ENCODE measurements around the gene AGK. TPM values are rescaled to one million over a fixed set of nuclear protein-coding genes. Genes with fewer than 3 reads are reported as not detected.

The AGK gene
- total RNA-seq, 1 experiment from 2014 or later = 32.2 TPM

DNA sequence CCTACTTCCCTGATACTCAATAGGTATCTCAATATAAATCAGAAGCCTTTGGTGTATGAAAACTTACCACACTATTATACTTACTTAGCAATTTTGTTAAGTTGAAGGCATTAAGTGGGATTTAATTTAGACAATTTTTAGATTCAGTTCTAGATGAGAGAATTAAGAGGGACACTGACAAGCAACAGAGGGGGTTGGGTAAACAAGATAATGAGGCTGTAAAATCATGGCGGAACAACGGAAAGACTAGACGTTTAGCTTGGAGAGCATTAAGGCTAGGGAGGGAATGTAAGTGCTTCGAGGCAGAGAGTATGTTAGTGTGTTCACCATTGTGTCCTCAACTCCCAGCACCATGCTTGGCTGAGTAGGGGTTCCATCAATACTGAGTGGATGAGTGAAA is 79.4 kb downstream of the AGK start:
- ChIA-PET CTCF (no interaction called here), POLR2A (no interaction called here)
- no peak for ATAC-seq
- no peak for DNase-seq (ENCODE audit: low spot score)
- no peaks in the 10 kb centered on the region for H3K4me1 Mint-ChIP-seq
- no peaks in the 10 kb centered on the region for H3K9me3 Mint-ChIP-seq
- H3K4me3 Mint-ChIP-seq = no peak overlapping the region
- H3K27ac Mint-ChIP-seq = no peak overlapping the region
- H3K36me3 Mint-ChIP-seq = peaks cover 5% of the 10 kb centered on the region; the same call in 1 of the 2 replicates
- no peaks in the 10 kb centered on the region for H3K27me3 Mint-ChIP-seq (ENCODE audit: low read depth)
- TF ChIP-seq ZNF671 (CRISPR knock-in tag; IDR thresholded peaks at IDR 0.05) (no peak), NR2C2 (CRISPR knock-in tag; IDR thresholded peaks at IDR 0.05) (no peak), ZNF281 (CRISPR knock-in tag; IDR thresholded peaks at IDR 0.05) (no peak), FOXK1 (CRISPR knock-in tag; IDR thresholded peaks at IDR 0.05) (no peak), TEAD4 (CRISPR knock-in tag; IDR thresholded peaks at IDR 0.05) (no peak), SMAD3 (CRISPR knock-in tag; IDR thresholded peaks at IDR 0.05; ENCODE audit: borderline replicate concordance) (no peak), MXD4 (CRISPR knock-in tag; IDR thresholded peaks at IDR 0.05; ENCODE audit: borderline replicate concordance) (no peak), NFATC4 (CRISPR knock-in tag; IDR thresholded peaks at IDR 0.05) (no peak), NR3C1 (CRISPR knock-in tag; conservative IDR thresholded peaks at IDR 0.05; ENCODE audit: low read depth) (no peak), ETV6 (CRISPR knock-in tag; IDR thresholded peaks at IDR 0.05) (no peak), FOXJ3 (CRISPR knock-in tag; IDR thresholded peaks at IDR 0.05; ENCODE audit: borderline replicate concordance) (no peak), FOXP1 (CRISPR knock-in tag; IDR thresholded peaks at IDR 0.05; ENCODE audit: borderline replicate concordance) (no peak), ZNF317 (CRISPR knock-in tag; IDR thresholded peaks at IDR 0.05; ENCODE audit: borderline replicate concordance, low read depth) (no peak), ZBTB21 (CRISPR knock-in tag; IDR thresholded peaks at IDR 0.05; ENCODE audit: borderline replicate concordance) (no peak)
- TF ChIP-seq, protein P1, sequence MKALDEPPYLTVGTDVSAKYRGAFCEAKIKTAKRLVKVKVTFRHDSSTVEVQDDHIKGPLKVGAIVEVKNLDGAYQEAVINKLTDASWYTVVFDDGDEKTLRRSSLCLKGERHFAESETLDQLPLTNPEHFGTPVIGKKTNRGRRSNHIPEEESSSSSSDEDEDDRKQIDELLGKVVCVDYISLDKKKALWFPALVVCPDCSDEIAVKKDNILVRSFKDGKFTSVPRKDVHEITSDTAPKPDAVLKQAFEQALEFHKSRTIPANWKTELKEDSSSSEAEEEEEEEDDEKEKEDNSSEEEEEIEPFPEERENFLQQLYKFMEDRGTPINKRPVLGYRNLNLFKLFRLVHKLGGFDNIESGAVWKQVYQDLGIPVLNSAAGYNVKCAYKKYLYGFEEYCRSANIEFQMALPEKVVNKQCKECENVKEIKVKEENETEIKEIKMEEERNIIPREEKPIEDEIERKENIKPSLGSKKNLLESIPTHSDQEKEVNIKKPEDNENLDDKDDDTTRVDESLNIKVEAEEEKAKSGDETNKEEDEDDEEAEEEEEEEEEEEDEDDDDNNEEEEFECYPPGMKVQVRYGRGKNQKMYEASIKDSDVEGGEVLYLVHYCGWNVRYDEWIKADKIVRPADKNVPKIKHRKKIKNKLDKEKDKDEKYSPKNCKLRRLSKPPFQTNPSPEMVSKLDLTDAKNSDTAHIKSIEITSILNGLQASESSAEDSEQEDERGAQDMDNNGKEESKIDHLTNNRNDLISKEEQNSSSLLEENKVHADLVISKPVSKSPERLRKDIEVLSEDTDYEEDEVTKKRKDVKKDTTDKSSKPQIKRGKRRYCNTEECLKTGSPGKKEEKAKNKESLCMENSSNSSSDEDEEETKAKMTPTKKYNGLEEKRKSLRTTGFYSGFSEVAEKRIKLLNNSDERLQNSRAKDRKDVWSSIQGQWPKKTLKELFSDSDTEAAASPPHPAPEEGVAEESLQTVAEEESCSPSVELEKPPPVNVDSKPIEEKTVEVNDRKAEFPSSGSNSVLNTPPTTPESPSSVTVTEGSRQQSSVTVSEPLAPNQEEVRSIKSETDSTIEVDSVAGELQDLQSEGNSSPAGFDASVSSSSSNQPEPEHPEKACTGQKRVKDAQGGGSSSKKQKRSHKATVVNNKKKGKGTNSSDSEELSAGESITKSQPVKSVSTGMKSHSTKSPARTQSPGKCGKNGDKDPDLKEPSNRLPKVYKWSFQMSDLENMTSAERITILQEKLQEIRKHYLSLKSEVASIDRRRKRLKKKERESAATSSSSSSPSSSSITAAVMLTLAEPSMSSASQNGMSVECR (CRISPR knock-in tag; IDR thresholded peaks at IDR 0.05; ENCODE audit: borderline replicate concordance) = no peak

GRCh38 chr7:141631525-141631924 is 80.3 kb downstream of the AGK start:
- H3K27ac Mint-ChIP-seq = no peak overlapping the region
- ATAC-seq (no peak), DNase-seq (ENCODE audit: low spot score) (no peak)
- POLR2A ChIA-PET = no interaction called here
- CTCF ChIA-PET = no interaction called here
- H3K4me3 Mint-ChIP-seq = no peak overlapping the region
- peaks cover 4% of the 10 kb centered on the region; the same call in 1 of the 2 replicates for H3K36me3 Mint-ChIP-seq
- no peaks in the 10 kb centered on the region for H3K27me3 Mint-ChIP-seq (ENCODE audit: low read depth)
- H3K4me1 Mint-ChIP-seq = no peaks in the 10 kb centered on the region
- H3K9me3 Mint-ChIP-seq = no peaks in the 10 kb centered on the region
- TF ChIP-seq, protein P2, sequence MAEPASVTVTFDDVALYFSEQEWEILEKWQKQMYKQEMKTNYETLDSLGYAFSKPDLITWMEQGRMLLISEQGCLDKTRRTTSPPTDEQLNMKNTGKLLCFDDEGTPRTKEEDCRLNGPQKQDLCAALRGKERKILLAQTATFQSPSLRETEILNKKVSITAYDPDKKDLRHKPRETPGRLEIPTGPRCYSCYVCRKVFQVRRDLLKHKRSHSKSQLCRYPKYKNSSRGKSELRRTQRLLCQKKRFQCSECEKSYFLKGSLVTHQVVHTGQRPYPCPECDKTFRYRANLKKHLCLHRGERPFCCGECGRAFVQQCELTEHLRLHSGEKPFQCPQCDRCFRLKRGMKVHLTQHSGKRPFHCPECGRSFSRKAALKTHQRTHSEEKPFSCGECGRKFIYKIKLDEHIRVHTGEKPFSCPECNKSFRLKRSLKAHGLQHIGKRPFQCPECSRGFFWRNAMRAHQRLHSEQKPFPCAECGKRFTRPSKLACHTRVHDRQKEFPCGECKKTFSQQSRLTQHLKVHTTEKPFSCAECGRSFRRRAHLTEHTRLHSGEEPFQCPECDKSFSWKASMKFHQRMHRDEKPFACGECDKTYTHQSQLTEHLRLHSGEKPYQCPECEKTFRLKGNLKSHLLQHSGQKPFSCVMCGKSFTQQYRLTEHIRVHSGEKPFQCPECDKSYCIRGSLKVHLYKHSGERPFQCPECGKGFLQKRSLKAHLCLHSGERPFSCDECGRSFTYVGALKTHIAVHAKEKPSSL (CRISPR knock-in tag; conservative IDR thresholded peaks at IDR 0.05) = no peak
- TF ChIP-seq, protein P3, sequence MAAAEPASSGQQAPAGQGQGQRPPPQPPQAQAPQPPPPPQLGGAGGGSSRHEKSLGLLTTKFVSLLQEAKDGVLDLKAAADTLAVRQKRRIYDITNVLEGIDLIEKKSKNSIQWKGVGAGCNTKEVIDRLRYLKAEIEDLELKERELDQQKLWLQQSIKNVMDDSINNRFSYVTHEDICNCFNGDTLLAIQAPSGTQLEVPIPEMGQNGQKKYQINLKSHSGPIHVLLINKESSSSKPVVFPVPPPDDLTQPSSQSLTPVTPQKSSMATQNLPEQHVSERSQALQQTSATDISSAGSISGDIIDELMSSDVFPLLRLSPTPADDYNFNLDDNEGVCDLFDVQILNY (CRISPR knock-in tag; IDR thresholded peaks at IDR 0.05) = no peak
- TF ChIP-seq PRDM15 (CRISPR knock-in tag; IDR thresholded peaks at IDR 0.05) = no peak
- TF ChIP-seq HMGA2 (CRISPR knock-in tag; IDR thresholded peaks at IDR 0.05) = no peak
- TF ChIP-seq, protein P4, sequence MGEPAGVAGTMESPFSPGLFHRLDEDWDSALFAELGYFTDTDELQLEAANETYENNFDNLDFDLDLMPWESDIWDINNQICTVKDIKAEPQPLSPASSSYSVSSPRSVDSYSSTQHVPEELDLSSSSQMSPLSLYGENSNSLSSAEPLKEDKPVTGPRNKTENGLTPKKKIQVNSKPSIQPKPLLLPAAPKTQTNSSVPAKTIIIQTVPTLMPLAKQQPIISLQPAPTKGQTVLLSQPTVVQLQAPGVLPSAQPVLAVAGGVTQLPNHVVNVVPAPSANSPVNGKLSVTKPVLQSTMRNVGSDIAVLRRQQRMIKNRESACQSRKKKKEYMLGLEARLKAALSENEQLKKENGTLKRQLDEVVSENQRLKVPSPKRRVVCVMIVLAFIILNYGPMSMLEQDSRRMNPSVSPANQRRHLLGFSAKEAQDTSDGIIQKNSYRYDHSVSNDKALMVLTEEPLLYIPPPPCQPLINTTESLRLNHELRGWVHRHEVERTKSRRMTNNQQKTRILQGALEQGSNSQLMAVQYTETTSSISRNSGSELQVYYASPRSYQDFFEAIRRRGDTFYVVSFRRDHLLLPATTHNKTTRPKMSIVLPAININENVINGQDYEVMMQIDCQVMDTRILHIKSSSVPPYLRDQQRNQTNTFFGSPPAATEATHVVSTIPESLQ (CRISPR knock-in tag; IDR thresholded peaks at IDR 0.05) = no peak
